Activated CD4-positive, alpha-beta memory T cell treated with anti-CD3 and anti-CD28 coated beads, Interleukin-2, amount 10 ng/mL, durations not matched to agents 7 days and 5 days (primary cell): ENCODE results near the gene PHEX. TPM values are rescaled to one million over a fixed set of nuclear protein-coding genes. Genes with fewer than 3 reads are reported as not detected.
A peak's percentile ranks its signal among the peaks of the same experiment; 100 is the strongest.

Source experiments
- CTCF ChIA-PET: fragments of 350-600 bp; sonication (Branson Sonifier 250); formaldehyde crosslinking; loops from one replicate; lab custom pipeline; 2021; ENCODE audit warnings: antibody characterized with exemption, inconsistent platforms; lab: Charles Lee
- POLR2A ChIA-PET: fragments of 350-600 bp; sonication (Branson Sonifier 250); formaldehyde crosslinking; loops from one replicate; lab custom pipeline; 2021; ENCODE audit warnings: antibody characterized with exemption; lab: Charles Lee
- DNase-seq: peaks from one replicate; pipeline ENCODE4 v3.0.0-alpha.2; 2020
- H3K27ac Mint-ChIP-seq: one replicate; pipeline ENCODE4 v1.8.0; 2021; ENCODE audit warnings: mild to moderate bottlenecking, mixed read lengths
- H3K27me3 Mint-ChIP-seq: one replicate; pipeline ENCODE4 v1.8.0; 2021; ENCODE audit warnings: mixed read lengths
- H3K36me3 Mint-ChIP-seq: one replicate; pipeline ENCODE4 v1.8.0; 2021; ENCODE audit warnings: low read depth, mixed read lengths
- H3K4me1 Mint-ChIP-seq: one replicate; pipeline ENCODE4 v1.8.0; 2021; ENCODE audit warnings: mixed read lengths
- H3K4me3 Mint-ChIP-seq: one replicate; pipeline ENCODE4 v1.8.0; 2021; ENCODE audit warnings: mild to moderate bottlenecking, mixed read lengths
- H3K9me3 Mint-ChIP-seq: one replicate; pipeline ENCODE4 v1.8.0; 2021; ENCODE audit warnings: mixed read lengths
- total RNA-seq, 2 experiments: library from RNA; stranded (reverse); gene quantifications; one replicate each; pipeline ENCODE4 v1.2.3, GENCODE V29; 2021

PHEX gene
- total RNA-seq, 2 experiments from 2014 or later, result 0.10 to 0.23 TPM

DNA sequence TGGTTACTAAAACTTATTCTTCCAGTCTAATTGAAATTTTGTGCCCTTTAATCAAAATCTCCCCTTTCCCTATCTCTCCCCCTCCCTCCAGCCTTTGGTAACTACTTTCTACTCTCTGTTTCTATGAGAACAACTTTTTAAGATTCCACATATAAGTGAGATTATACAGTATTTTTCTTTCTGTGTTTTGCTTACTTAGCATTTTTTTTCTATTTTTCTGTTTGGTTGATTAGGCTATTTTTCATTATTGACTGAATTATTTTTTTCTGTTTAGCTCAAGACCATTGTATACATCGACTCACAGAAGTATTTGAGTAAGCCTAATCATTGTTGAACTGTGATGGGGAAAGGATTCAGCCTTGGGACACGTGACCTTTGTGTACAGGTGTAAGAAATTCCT, 116.4 kb downstream of the PHEX start:
- Mint-ChIP-seq H3K27ac (no peak overlapping the region), H3K36me3 (no peaks in the 10 kb centered on the region), H3K4me1 (no peaks in the 10 kb centered on the region), H3K4me3 (no peak overlapping the region), H3K27me3 (no peaks in the 10 kb centered on the region), H3K9me3 (no peaks in the 10 kb centered on the region)
- ChIA-PET POLR2A (no interaction called here), CTCF (no interaction called here)
- no peak for DNase-seq

DNA sequence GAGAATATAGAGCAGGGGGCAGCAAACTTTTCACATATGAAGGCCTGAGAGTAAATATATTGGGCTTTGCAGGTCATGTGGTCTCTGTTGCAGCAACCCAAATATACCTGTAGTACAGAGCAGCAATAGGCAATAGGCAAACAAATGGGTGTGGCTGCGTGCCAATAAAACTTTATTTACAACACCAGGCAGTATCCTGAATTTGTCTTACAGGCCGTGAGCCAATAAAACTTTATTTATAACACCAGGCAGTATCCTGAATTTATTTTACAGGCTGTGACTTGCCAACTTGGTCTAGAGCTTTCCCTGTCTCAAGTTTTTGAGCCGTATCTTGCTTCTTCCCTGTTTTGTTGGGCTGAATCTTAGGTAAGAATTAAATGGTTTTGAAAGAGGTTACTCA, 118.2 kb downstream of the PHEX start:
- H3K36me3 Mint-ChIP-seq, result no peaks in the 10 kb centered on the region
- ChIA-PET POLR2A (no interaction called here), CTCF (no interaction called here)

DNA sequence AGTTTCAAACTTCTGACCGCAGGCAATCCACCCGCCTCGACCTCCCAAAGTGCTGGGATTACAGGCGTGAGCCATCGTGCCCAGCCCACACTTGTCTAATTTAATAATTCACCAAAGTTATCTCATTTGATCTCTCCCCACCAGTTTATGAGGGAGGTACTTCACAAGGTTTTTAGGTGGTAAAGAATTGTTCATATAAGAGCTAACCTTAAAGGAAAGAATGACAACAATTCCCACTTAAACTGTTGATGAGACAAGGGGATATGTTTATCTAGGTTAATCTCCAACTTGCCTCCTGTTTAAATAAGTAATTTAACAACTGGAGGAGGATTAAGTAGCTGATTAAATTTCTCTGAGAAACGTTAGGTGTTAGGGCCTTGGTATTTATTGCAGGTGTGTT, 123.0 kb downstream of the PHEX start:
- Mint-ChIP-seq H3K9me3 (no peaks in the 10 kb centered on the region), H3K27me3 (no peaks in the 10 kb centered on the region), H3K4me3 (no peak overlapping the region), H3K4me1 (no peaks in the 10 kb centered on the region), H3K36me3 (no peaks in the 10 kb centered on the region), H3K27ac (no peak overlapping the region)
- ChIA-PET CTCF (no interaction called here), POLR2A (interaction anchor here (0.7 kb wide), 1 partner anchor 30 kb away, joined by 3 read pairs; no protein-coding TSS in a partner anchor)
- no peak for DNase-seq

More for the DNA sequence above, 118.2 kb downstream of the PHEX start:
- Mint-ChIP-seq H3K9me3 (no peaks in the 10 kb centered on the region), H3K27me3 (no peaks in the 10 kb centered on the region), H3K4me3 (no peak overlapping the region), H3K27ac (no peak overlapping the region), H3K4me1 (no peaks in the 10 kb centered on the region)
- DNase-seq, result no peak

DNA sequence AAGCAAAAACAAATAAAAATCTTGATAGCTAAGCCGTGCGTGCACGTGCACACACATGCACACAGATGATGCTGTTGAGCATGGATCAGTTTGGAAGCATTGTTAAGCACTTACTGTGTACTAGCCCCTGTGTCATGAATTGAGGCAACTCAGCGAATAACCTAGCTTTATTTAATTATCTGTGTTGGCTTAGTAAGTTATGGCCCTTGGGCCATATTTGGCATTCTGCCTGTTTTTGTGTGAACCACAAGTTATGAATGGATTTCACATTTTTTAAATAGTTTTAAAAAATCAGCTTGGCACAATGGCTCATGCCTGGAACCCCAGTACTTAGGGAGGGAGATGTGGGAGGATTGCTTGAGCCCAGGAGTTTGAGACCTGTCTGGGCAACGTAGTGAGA, 126.9 kb downstream of the PHEX start:
- CTCF ChIA-PET, result no interaction called here
- no peak for DNase-seq
- Mint-ChIP-seq H3K4me1 (no peaks in the 10 kb centered on the region), H3K9me3 (no peaks in the 10 kb centered on the region), H3K27me3 (no peaks in the 10 kb centered on the region), H3K27ac (no peak overlapping the region), H3K36me3 (no peaks in the 10 kb centered on the region), H3K4me3 (no peak overlapping the region)
- POLR2A ChIA-PET, result no interaction called here

DNA sequence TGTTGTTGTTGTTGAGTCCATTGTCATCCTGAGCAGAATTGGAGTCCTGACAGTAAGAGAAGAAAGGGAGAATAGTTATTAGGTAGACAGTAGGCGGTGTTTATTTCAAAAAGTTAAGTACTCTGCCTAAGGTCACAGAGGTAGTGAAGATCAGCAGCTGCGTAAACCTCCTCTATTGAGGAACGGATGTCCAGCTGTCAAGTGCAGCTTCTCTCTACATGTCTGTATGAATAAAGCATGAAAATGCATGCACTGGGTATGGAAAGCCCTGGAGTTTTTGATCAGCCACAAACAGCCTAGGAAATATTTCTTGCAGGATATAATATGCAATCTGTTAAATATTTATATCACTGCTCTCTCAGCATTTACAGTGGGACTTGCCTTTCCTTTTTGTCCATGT, 131.2 kb downstream of the PHEX start:
- H3K9me3 Mint-ChIP-seq, result no peaks in the 10 kb centered on the region

DNA sequence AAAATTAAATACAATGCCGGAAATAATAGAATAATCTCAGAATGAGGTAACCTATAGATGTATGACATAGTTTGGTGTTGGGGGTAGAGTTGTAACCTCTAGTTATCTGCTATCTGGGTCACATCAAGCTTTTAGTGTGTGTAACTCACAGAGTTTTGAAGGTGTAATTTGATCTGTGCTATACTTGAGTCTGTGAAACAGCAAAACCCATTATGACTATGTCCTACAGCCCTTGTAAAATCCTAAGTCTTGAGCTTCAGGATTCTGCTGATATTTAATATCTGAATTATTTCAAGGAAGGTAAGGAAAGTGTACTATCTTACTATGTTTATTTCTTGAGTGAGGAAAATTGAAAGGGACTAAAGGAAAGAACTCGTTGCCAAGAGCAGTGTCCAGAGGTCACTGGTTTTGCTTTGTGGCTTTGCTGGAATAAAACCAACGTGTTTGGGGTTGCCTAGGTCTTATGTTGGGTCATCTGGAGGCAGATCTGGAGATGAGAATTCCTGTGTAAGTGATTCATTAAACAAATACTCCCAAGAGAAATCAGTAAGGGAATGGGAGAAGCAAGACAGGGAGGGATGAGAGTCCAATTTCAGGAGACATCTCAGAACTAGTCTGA, 132.8 kb downstream of the PHEX start:
- no peak overlapping the region for H3K27ac Mint-ChIP-seq
- ChIA-PET POLR2A (no interaction called here), CTCF (no interaction called here)
- no peak overlapping the region for H3K4me3 Mint-ChIP-seq
- no peaks in the 10 kb centered on the region for H3K36me3 Mint-ChIP-seq
- no peaks in the 10 kb centered on the region for H3K27me3 Mint-ChIP-seq
- no peaks in the 10 kb centered on the region for H3K4me1 Mint-ChIP-seq
- no peaks in the 10 kb centered on the region for H3K9me3 Mint-ChIP-seq
- DNase-seq, result no peak

More for the DNA sequence above, 131.2 kb downstream of the PHEX start:
- Mint-ChIP-seq H3K27me3 (no peaks in the 10 kb centered on the region), H3K4me3 (no peak overlapping the region), H3K36me3 (no peaks in the 10 kb centered on the region), H3K4me1 (no peaks in the 10 kb centered on the region), H3K27ac (no peak overlapping the region)
- ChIA-PET CTCF (no interaction called here), POLR2A (no interaction called here)
- no peak for DNase-seq

DNA sequence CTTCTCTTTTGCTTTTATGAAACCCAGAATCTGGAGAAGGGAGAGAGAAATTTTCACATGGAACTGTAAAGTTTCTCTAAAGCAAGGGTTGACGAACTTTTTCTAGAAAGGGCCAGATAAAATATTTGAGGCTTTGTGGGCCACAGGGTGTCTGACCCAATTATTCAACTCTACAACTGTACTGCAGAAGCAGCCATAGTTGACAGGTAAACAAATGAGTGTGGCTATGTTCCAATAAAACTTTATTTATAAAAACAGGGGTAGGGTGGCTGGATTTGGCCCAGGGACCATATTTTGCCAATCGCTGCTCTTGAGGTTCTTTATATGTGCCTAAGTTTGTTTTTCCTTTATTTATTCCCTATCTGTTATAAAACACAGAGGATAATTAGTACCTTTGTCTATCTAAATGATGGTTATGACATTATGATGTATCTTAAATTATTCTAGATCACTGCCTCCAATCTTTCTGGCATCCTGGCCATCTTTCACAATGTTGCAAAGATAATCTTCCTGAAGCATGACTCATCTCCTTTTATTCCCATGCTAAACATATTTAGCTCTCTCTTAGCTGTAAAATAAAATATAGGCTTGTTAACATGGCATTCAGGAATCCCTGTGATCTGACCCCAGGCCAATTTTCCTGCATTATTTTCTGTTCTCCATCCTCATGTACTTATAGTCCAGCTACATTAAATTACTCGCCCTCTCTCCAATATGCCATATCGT, 133.8 kb downstream of the PHEX start:
- H3K9me3 Mint-ChIP-seq, result no peaks in the 10 kb centered on the region
- no peak for DNase-seq
- H3K36me3 Mint-ChIP-seq, result no peaks in the 10 kb centered on the region
- CTCF ChIA-PET, result no interaction called here
- no peaks in the 10 kb centered on the region for H3K4me1 Mint-ChIP-seq
- no peak overlapping the region for H3K4me3 Mint-ChIP-seq
- no peak overlapping the region for H3K27ac Mint-ChIP-seq
- H3K27me3 Mint-ChIP-seq, result no peaks in the 10 kb centered on the region
- POLR2A ChIA-PET, result no interaction called here

DNA sequence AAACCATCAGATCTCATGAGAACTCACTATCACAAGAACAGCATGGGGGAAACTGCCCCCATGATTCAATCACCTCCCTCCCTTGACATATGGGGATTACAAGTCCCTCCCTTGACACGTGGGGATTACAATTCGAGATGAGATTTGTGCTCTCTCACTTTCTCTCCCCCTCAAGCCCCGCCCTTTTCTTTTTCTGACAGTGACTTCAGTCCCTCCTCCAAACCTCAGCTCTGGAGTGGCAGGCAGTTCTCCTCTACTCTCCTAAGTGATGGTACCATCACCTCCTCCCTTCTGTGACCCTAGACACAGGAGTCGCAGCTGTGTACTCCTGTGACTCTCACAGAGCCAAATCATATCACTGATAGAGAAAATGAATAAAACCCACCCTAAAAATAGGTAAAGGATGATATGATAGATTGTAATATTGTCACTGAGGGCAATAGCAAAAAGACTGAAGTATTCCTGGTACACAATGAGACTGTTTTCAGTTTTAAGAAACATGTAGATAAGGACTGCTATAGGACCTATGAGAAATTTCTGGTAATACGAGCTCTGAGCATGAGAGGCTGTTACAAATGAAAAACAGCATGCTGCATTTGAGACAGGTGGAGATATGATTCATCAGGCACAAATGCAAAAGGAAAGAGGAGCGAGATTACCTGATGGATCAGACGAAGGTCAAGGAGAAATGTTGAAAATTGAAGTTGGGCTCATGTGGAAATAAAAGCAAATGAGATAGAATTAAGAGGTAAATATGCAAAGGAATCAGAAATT, 139.3 kb downstream of the PHEX start:
- Mint-ChIP-seq H3K4me1 (no peaks in the 10 kb centered on the region), H3K27ac (no peak overlapping the region), H3K27me3 (no peaks in the 10 kb centered on the region), H3K4me3 (no peak overlapping the region), H3K36me3 (no peaks in the 10 kb centered on the region), H3K9me3 (no peaks in the 10 kb centered on the region)
- POLR2A ChIA-PET, result no interaction called here
- DNase-seq, result no peak
- CTCF ChIA-PET, result no interaction called here

DNA sequence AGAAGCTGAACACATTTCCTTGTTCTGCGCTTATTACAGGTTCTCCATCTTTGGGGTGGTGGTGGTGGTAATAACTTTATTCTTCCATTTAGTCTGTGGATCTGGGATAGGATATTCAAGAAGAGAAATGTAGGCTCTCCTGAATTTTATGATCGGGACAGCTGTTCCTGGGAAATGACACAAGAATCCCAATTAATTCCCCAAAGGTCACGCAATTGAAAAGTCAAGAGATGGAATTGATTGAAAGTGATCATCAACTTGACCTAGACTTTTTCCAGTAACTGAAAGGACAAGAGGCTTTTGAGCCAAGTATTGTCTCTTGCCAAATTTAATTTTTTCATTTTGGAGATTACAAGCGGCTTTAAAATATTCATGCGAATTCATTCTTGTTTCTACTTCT, 141.8 kb downstream of the PHEX start:
- no peaks in the 10 kb centered on the region for H3K9me3 Mint-ChIP-seq
- H3K4me1 Mint-ChIP-seq, result no peaks in the 10 kb centered on the region
- no peaks in the 10 kb centered on the region for H3K36me3 Mint-ChIP-seq
- ChIA-PET POLR2A (no interaction called here), CTCF (no interaction called here)
- H3K27me3 Mint-ChIP-seq, result no peaks in the 10 kb centered on the region
- DNase-seq, result no peak
- H3K4me3 Mint-ChIP-seq, result no peak overlapping the region
- no peak overlapping the region for H3K27ac Mint-ChIP-seq

DNA sequence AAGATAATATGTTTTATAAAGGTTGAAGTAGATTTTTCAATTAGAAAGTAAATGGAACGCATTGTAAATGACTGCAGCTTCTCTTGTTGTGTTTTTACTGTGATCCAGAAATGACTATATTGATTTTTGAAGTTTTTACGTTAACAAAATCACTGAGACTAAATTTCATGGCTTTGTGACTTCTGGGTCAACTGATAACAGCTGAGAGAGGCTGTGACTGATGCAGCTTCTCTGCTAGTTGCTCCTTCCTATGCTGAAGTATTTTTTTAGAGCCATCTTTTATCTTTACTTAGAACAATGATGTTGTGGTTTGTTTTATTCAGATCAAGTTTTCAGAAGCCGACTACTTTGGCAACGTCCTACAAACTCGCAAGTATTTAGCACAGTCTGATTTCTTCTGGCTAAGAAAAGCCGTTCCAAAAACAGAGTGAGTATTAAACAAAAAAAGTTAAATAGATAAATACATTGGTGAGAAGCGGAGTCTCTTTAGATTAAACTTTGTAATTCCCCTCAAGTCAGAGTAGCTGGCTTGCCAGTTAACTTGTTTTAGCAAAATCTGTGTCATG, 145.9 kb downstream of the PHEX start:
- Mint-ChIP-seq H3K27me3 (no peaks in the 10 kb centered on the region), H3K9me3 (no peaks in the 10 kb centered on the region), H3K4me3 (no peak overlapping the region), H3K4me1 (no peaks in the 10 kb centered on the region), H3K36me3 (no peaks in the 10 kb centered on the region), H3K27ac (no peak overlapping the region)
- ChIA-PET POLR2A (no interaction called here), CTCF (no interaction called here)
- no peak for DNase-seq

DNA sequence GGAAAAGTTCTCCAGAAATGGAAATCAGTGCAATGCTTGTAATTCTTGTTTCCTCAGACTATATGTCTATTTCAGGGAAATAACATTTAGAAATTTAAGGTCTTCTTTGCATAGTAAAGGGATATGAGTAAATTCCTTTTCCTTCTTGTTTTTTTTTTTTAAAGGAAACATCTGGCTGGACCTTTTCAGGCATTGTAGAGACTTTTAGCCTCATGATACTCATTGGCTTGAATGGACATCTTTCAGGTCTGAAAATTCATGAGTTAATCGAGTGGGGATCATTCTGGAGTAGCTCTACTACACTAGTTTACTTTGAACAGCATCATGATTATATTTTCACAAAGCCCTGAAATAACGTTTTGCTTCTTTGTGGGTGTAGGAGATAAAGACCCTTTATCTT, 152.0 kb downstream of the PHEX start:
- Mint-ChIP-seq H3K27ac (no peak overlapping the region), H3K4me3 (no peak overlapping the region), H3K27me3 (no peaks in the 10 kb centered on the region), H3K9me3 (no peaks in the 10 kb centered on the region), H3K4me1 (peaks cover 3% of the 10 kb centered on the region), H3K36me3 (no peaks in the 10 kb centered on the region)
- POLR2A ChIA-PET, result no interaction called here
- CTCF ChIA-PET, result interaction anchor here (1.1 kb wide), 1 partner anchor 48 kb away, joined by 4 read pairs; no protein-coding TSS in a partner anchor
- no peak for DNase-seq

DNA sequence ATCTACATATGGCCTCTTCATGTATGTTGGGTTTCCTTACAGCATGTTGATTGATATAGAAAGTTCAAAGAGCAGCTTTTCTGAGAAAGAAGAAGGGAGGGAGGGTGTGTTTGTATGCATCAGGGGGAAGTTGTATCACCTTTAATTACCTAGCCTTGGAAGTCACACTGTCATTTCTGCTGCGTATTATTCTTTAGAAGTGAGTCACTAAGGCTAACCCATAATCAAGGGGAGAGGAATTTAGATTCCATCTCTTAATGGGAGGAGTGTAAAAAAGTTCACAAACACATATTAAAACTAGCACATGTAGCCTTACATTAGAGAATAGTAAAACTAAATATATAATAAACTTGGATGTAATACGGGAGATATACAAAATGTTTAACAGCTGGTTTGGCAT, 154.0 kb downstream of the PHEX start:
- H3K4me1 Mint-ChIP-seq, result peaks cover 3% of the 10 kb centered on the region
- DNase-seq, result no peak
- POLR2A ChIA-PET, result no interaction called here
- H3K4me3 Mint-ChIP-seq, result no peak overlapping the region
- no peaks in the 10 kb centered on the region for H3K36me3 Mint-ChIP-seq
- CTCF ChIA-PET, result interaction anchor here (1.1 kb wide), 1 partner anchor 201 kb away, joined by 3 read pairs; no protein-coding TSS in a partner anchor
- H3K27me3 Mint-ChIP-seq, result no peaks in the 10 kb centered on the region
- no peak overlapping the region for H3K27ac Mint-ChIP-seq
- H3K9me3 Mint-ChIP-seq, result no peaks in the 10 kb centered on the region

DNA sequence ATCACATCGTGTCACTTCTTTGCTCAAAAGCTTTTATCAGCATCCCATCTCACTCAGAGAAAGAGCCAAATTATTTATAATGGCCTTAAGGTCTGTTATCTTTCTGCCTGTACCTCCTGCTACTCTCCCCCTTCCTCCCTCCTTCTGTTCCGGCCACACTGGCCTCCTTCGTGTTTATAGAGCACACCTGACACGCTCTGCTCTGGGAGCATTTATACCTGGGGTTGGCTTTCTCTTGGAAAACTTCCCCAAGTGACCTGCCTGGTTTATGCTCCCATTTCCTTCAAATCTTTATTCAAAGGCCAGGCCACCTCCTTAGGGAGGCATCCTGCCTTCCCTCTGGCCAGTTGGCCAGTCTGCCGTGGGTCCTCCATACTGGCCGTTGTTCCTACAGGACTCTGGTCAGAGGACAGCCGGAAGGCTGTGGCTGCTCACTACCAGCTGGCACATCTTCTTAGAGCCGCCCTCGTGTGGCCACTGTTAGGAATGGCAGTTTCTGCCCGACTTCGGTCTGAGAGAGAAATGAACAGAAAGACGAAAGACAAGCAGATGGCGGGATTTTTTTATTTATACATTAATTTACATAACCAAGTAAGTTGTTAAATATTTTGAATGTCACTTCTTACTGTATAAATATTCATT, 160.4 kb downstream of the PHEX start:
- Mint-ChIP-seq H3K27ac (no peak overlapping the region), H3K4me3 (no peak overlapping the region), H3K9me3 (no peaks in the 10 kb centered on the region)

More for the DNA sequence above, 160.4 kb downstream of the PHEX start:
- Mint-ChIP-seq H3K27me3 (peaks cover 3% of the 10 kb centered on the region), H3K36me3 (no peaks in the 10 kb centered on the region), H3K4me1 (peaks cover 4% of the 10 kb centered on the region)
- CTCF ChIA-PET, result interaction anchor here (1.8 kb wide), 1 partner anchor 207 kb away, joined by 7 read pairs; no protein-coding TSS in a partner anchor
- peak; percentile 48 for DNase-seq
- POLR2A ChIA-PET, result no interaction called here
